OCI-LY1 (cell line): Measurements from ENCODE around the gene LCE1A.

Source experiments
- H2AFZ ChIP-seq: fragments of 200-600 bp; sonication (generic), shearing (Covaris generic); 2 replicates; pipeline ENCODE4 v1.6.0; 2014; ENCODE audit warnings: antibody characterized with exemption, mild to moderate bottlenecking, low read length
- H3F3A ChIP-seq: fragments of 200-600 bp; sonication (generic), shearing (Covaris generic); 2 replicates; pipeline ENCODE4 v1.6.0; 2014; ENCODE audit warnings: mild to moderate bottlenecking, antibody characterized with exemption, low read length, moderate library complexity; ENCODE audit not compliant: insufficient read depth
- H3K27ac ChIP-seq: fragments of 200-600 bp; sonication (generic); 2 replicates; pipeline ENCODE4 v1.5.1; 2014; ENCODE audit warnings: low read length, mixed run types, mild to moderate bottlenecking, low read depth; ENCODE audit not compliant: poor library complexity, severe bottlenecking
- H3K27me3 ChIP-seq: fragments of 200-600 bp; sonication (generic); 2 replicates; pipeline ENCODE4 v1.6.0; 2014; ENCODE audit warnings: antibody characterized with exemption, mild to moderate bottlenecking, low read length, moderate library complexity; ENCODE audit not compliant: insufficient read depth
- H3K36me3 ChIP-seq: fragments of 200-600 bp; sonication (generic); 2 replicates; pipeline ENCODE4 v1.6.1; 2014; ENCODE audit warnings: mild to moderate bottlenecking, antibody characterized with exemption, low read length, moderate library complexity, mixed read lengths; ENCODE audit not compliant: insufficient read depth
- H3K4me1 ChIP-seq: fragments of 200-600 bp; sonication (generic); 2 replicates; pipeline ENCODE4 v1.5.1; 2014; ENCODE audit warnings: mild to moderate bottlenecking, low read length, moderate library complexity; ENCODE audit not compliant: insufficient read depth, severe bottlenecking
- H3K4me2 ChIP-seq: fragments of 200-600 bp; sonication (generic), shearing (Covaris generic); 2 replicates; pipeline ENCODE4 v1.6.1; 2014; ENCODE audit warnings: low read length
- H3K4me3 ChIP-seq: fragments of 200-600 bp; sonication (generic); 2 replicates; pipeline ENCODE4 v1.5.1; 2014; ENCODE audit warnings: low read length, low read depth, mild to moderate bottlenecking, mixed read lengths; ENCODE audit not compliant: poor library complexity, severe bottlenecking
- H3K79me2 ChIP-seq: fragments of 200-600 bp; shearing (Covaris generic); 2 replicates; pipeline ENCODE4 v1.6.1; 2016; ENCODE audit warnings: mixed run types, low read length, mixed read lengths; ENCODE audit not compliant: insufficient read depth
- H3K9ac ChIP-seq: fragments of 200-600 bp; sonication (generic), shearing (Covaris generic); 2 replicates; pipeline ENCODE4 v1.6.1; 2014; ENCODE audit warnings: mild to moderate bottlenecking, low read length, mixed read lengths
- H3K9me2 ChIP-seq: fragments of 200-600 bp; sonication (generic), shearing (Covaris generic); 2 replicates; pipeline ENCODE4 v1.6.1; 2014; ENCODE audit warnings: low read depth, mild to moderate bottlenecking, low read length, mixed read lengths
- H3K9me3 ChIP-seq: fragments of 200-600 bp; shearing (Covaris generic); 2 replicates; pipeline ENCODE4 v1.6.1; 2014; ENCODE audit warnings: low read length, mixed read lengths
- H4K20me1 ChIP-seq: fragments of 200-600 bp; sonication (generic), shearing (Covaris generic); 2 replicates; pipeline ENCODE4 v1.6.0; 2016; ENCODE audit warnings: mild to moderate bottlenecking, low read length; ENCODE audit not compliant: insufficient read depth
- EZH2 ChIP-seq: fragments of 200-600 bp; sonication (generic), shearing (Covaris generic); IDR thresholded peaks from 2 replicates; pipeline ENCODE4 v1.8.0; 2017; ENCODE audit warnings: borderline replicate concordance, mixed run types, mild to moderate bottlenecking, antibody characterized with exemption, low read length, moderate library complexity, mixed read lengths
- TF ChIP-seq, protein P1 (sequence below): fragments of 200-600 bp; sonication (generic), shearing (Covaris generic); IDR thresholded peaks from 2 replicates; pipeline ENCODE4 v1.5.1; 2017; ENCODE audit warnings: mild to moderate bottlenecking, antibody characterized with exemption, low read length, moderate library complexity, mixed read lengths

Gene LCE1A

DNA sequence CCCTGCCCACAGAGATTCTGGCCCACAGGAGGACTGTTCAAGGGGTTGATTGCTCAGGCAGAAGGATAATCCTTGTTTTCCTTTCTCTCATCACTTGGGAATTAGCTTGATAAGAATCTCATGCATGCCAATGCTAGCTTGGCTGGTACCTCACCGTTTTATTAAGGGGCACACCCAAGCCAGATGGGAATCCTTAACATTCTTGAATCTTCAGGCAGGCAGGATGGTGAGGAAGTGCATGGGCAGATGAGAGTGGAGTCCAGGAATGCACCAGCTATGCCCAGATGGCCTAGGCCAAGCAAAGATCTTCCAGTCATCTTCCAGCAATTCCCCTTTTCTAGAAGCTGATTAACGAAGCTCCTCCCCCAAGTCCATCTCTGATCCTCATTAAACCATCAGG lies 28.4 kb downstream of the LCE1A start:
- Histone ChIP-seq H3K27me3 (no peaks in the 10 kb centered on the region), H4K20me1 (no peaks in the 10 kb centered on the region), H3K36me3 (no peaks in the 10 kb centered on the region), H3K27ac (no peak overlapping the region), H2AFZ (no peak overlapping the region), H3K4me1 (no peaks in the 10 kb centered on the region), H3K9me2 (no peaks in the 10 kb centered on the region), H3F3A (no peaks in the 10 kb centered on the region), H3K4me2 (no peak overlapping the region), H3K9me3 (no peaks in the 10 kb centered on the region), H3K9ac (no peak overlapping the region), H3K79me2 (no peaks in the 10 kb centered on the region), H3K4me3 (no peak overlapping the region)
- TF ChIP-seq EZH2 = no peak
- TF ChIP-seq, protein P1, sequence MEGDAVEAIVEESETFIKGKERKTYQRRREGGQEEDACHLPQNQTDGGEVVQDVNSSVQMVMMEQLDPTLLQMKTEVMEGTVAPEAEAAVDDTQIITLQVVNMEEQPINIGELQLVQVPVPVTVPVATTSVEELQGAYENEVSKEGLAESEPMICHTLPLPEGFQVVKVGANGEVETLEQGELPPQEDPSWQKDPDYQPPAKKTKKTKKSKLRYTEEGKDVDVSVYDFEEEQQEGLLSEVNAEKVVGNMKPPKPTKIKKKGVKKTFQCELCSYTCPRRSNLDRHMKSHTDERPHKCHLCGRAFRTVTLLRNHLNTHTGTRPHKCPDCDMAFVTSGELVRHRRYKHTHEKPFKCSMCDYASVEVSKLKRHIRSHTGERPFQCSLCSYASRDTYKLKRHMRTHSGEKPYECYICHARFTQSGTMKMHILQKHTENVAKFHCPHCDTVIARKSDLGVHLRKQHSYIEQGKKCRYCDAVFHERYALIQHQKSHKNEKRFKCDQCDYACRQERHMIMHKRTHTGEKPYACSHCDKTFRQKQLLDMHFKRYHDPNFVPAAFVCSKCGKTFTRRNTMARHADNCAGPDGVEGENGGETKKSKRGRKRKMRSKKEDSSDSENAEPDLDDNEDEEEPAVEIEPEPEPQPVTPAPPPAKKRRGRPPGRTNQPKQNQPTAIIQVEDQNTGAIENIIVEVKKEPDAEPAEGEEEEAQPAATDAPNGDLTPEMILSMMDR = no peak

DNA sequence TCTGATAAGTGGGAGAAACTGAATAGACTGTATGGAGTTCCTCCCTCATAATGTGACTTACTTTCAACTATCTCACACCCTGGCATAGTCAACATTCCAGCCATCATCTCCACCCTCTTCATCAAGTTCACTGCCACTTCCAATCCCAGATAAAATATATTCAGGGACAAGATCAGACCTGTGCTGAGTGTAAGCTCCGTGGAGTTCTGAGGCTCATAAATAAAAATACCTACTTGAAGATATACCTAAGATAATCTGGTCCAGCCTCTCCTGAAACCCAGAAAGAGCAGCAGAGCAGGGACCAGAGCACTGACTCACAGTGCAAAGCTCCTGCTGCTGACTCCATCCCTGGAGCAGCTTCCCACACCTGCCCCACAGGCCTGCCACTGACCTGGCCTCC lies 30.8 kb downstream of the LCE1A start:
- Histone ChIP-seq H3K9me3 (no peaks in the 10 kb centered on the region), H4K20me1 (no peaks in the 10 kb centered on the region), H3K79me2 (no peaks in the 10 kb centered on the region), H2AFZ (no peak overlapping the region), H3K9me2 (no peaks in the 10 kb centered on the region), H3K9ac (no peak overlapping the region), H3K36me3 (no peaks in the 10 kb centered on the region), H3K27me3 (no peaks in the 10 kb centered on the region), H3K4me3 (no peak overlapping the region), H3K4me1 (no peaks in the 10 kb centered on the region), H3K27ac (no peak overlapping the region), H3F3A (no peaks in the 10 kb centered on the region), H3K4me2 (no peak overlapping the region)
- TF ChIP-seq, protein P1 = no peak
- TF ChIP-seq EZH2 = no peak

DNA sequence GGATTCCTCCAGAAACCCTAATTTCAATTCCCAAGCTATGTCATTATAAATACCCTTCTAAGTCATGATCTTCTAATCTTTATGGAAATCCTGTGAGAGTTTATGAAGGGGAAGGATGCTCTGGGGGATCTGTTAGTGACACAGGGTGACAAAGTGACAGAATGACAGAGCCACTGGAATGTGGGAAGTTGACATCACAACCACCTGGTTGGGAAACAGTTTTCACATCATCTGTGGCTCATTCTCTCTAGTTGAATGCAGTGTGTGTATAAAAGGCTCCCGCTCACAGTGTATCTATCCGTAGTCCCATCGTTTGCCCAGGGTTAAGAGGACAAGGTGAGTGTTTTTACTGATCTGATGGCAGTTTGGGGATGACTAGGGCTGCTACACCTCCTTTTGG lies 32.4 kb downstream of the LCE1A start, which contains the start of gene LCE7A:
TSS of gene LCE7A (plus strand) at position 301 of the 400 bp plus-strand sequence. CDS start 702 bp downstream, outside the sequence.
- Histone ChIP-seq H3K27me3 (no peaks in the 10 kb centered on the region), H3F3A (no peaks in the 10 kb centered on the region), H3K36me3 (no peaks in the 10 kb centered on the region), H2AFZ (no peak within 1 kb of the TSS), H3K9ac (no peak within 1 kb of the TSS), H3K9me2 (no peaks in the 10 kb centered on the region), H3K9me3 (no peaks in the 10 kb centered on the region), H4K20me1 (no peaks in the 10 kb centered on the region), H3K27ac (no peak within 1 kb of the TSS), H3K79me2 (no peaks in the 10 kb centered on the region), H3K4me3 (no peak within 1 kb of the TSS), H3K4me2 (no peak within 1 kb of the TSS), H3K4me1 (no peaks in the 10 kb centered on the region)
- TF ChIP-seq EZH2 = no peak
- TF ChIP-seq, protein P1 = no peak
